Vagina (tissue), 2 donors: ENCODE data around the gene LTBR. TPM values are rescaled to one million over a fixed set of nuclear protein-coding genes. Genes with fewer than 3 reads are reported as not detected.

Source experiments
- DNase-seq, 2 donors: peaks; one replicate each; pipeline ENCODE4 v3.0.0-alpha.2; 2017; ENCODE audit errors: extremely low spot score in 2 of 2
- H3K27ac ChIP-seq: fragments of 200-600 bp; sonication (generic); one replicate; pipeline ENCODE4 v1.5.1; 2019
- H3K27me3 ChIP-seq: fragments of 200-600 bp; sonication (generic); one replicate; pipeline ENCODE4 v1.5.1; 2019
- H3K36me3 ChIP-seq, 2 donors: fragments of 200-600 bp; sonication (generic); one replicate each; pipeline ENCODE4 v1.5.1; 2017 to 2019
- H3K4me1 ChIP-seq: fragments of 200-600 bp; sonication (generic); one replicate; pipeline ENCODE4 v1.5.1; 2019
- H3K4me3 ChIP-seq, 2 donors: fragments of 200-600 bp; sonication (generic); 1 replicate in 1 of 2; 2 replicates in 1 of 2; pipeline ENCODE4 v1.5.1; 2016 to 2019
- H3K9me3 ChIP-seq: fragments of 200-600 bp; sonication (generic); one replicate; pipeline ENCODE4 v1.5.1; 2019
- CTCF ChIP-seq, 3 experiments: fragments of 450-650 bp in 2 of 3; fragments of 200-600 bp in 1 of 3; sonication (generic) in 1 of 3; IDR thresholded peaks; one replicate each; pipeline ENCODE4 v1.5.1; 2017 to 2019; ENCODE audit warnings: antibody characterized with exemption in 3 of 3, mild to moderate bottlenecking in 2 of 3, moderate library complexity in 2 of 3
- POLR2A ChIP-seq, 2 donors: fragments of 450-650 bp; IDR thresholded peaks; one replicate each; pipeline ENCODE4 v1.6.1; 2017; ENCODE audit warnings: antibody characterized with exemption in 2 of 2, mild to moderate bottlenecking in 2 of 2, moderate library complexity in 2 of 2
- POLR2AphosphoS5 ChIP-seq, 2 donors: sonication (generic); formaldehyde crosslinking; IDR thresholded peaks; one replicate each; pipeline ENCODE4 v1.9.0; 2017; ENCODE audit warnings: antibody characterized with exemption in 2 of 2, mild to moderate bottlenecking in 2 of 2, low read depth in 1 of 2; ENCODE audit not compliant: insufficient read depth in 1 of 2
- intact Hi-C: fragments of 100-400 bp; cut with DNase I; formaldehyde crosslinking; loops from one replicate; pipeline ENCODE4 v1.15.1; 2023
- total RNA-seq: library from RNA; depleted of rRNA; stranded (reverse); fragments of >200 nt; gene quantifications from one replicate; pipeline ENCODE4 v1.2.3, GENCODE V29; 2016

The LTBR gene
- total RNA-seq, 1 donor from 2014 or later, result 146 TPM

- no peak overlapping the region for H3K4me3 ChIP-seq
- peak overlapping the region; percentile 92 for H3K27ac ChIP-seq
- DNase-seq, result peak in 1 of 2 donors; percentile 64
- TF ChIP-seq POLR2A (IDR thresholded peaks at IDR 0.05) (no peak), POLR2AphosphoS5 (IDR thresholded peaks at IDR 0.05; ENCODE audit: insufficient read depth in 1 of 2, low read depth in 1 of 2) (no peak), CTCF (IDR thresholded peaks at IDR 0.05) (no peak)
- peaks cover 58% of the 10 kb centered on the region for H3K4me1 ChIP-seq
- H3K9me3 ChIP-seq, result no peaks in the 10 kb centered on the region
- H3K27me3 ChIP-seq, result no peaks in the 10 kb centered on the region
- intact Hi-C loops, result no loop called here
- H3K36me3 ChIP-seq, result no peaks in the 10 kb centered on the region
Observed at GRCh38 chr12:6370576-6370935, 13.4 kb upstream of the LTBR start.

GRCh38 chr12:6370994-6371754 lies 12.8 kb upstream of the LTBR start:
- H3K27ac ChIP-seq, result peak overlapping the region; percentile 92
- intact Hi-C loops, result no loop called here

GRCh38 chr12:6372403-6373003 lies 11.5 kb upstream of the LTBR start:
- peak overlapping the region; percentile 92 for H3K27ac ChIP-seq
- intact Hi-C loops, result no loop called here
- no peaks in the 10 kb centered on the region for H3K27me3 ChIP-seq
- H3K36me3 ChIP-seq, result no peaks in the 10 kb centered on the region
- no peaks in the 10 kb centered on the region for H3K9me3 ChIP-seq
- H3K4me3 ChIP-seq, result peak overlapping the region; percentile 5 to 21
- peak in 1 of 2 donors; percentile 88 for DNase-seq
- H3K4me1 ChIP-seq, result peaks cover 77% of the 10 kb centered on the region
- TF ChIP-seq POLR2AphosphoS5 (IDR thresholded peaks at IDR 0.05; ENCODE audit: insufficient read depth in 1 of 2, low read depth in 1 of 2), result peak; percentile 61 to 80
- TF ChIP-seq CTCF (IDR thresholded peaks at IDR 0.05), result no peak
- no peak for TF ChIP-seq POLR2A (IDR thresholded peaks at IDR 0.05)

More at GRCh38 chr12:6370994-6371754, 12.8 kb upstream of the LTBR start:
- Histone ChIP-seq H3K36me3 (no peaks in the 10 kb centered on the region), H3K9me3 (no peaks in the 10 kb centered on the region), H3K27me3 (no peaks in the 10 kb centered on the region), H3K4me1 (peaks cover 64% of the 10 kb centered on the region), H3K4me3 (no peak overlapping the region)
- peak in 1 of 2 donors; percentile 89 for DNase-seq
- TF ChIP-seq CTCF (IDR thresholded peaks at IDR 0.05) (no peak), POLR2A (IDR thresholded peaks at IDR 0.05) (no peak), POLR2AphosphoS5 (IDR thresholded peaks at IDR 0.05; ENCODE audit: insufficient read depth in 1 of 2, low read depth in 1 of 2) (peak; percentile 41 to 45)

- DNase-seq, result no peak
- Histone ChIP-seq H3K36me3 (no peaks in the 10 kb centered on the region), H3K4me1 (peaks cover 81% of the 10 kb centered on the region), H3K27me3 (no peaks in the 10 kb centered on the region), H3K27ac (peak overlapping the region; percentile 92), H3K9me3 (no peaks in the 10 kb centered on the region), H3K4me3 (peak overlapping the region in 1 of 2 donors; percentile 21)
- intact Hi-C loops, result no loop called here
- no peak for TF ChIP-seq CTCF (IDR thresholded peaks at IDR 0.05)
- no peak for TF ChIP-seq POLR2AphosphoS5 (IDR thresholded peaks at IDR 0.05; ENCODE audit: insufficient read depth in 1 of 2, low read depth in 1 of 2)
- TF ChIP-seq POLR2A (IDR thresholded peaks at IDR 0.05), result no peak
Observed at GRCh38 chr12:6373022-6373787, 10.8 kb upstream of the LTBR start.
